Measurements from ENCODE around the gene MRPL57.

DNA sequence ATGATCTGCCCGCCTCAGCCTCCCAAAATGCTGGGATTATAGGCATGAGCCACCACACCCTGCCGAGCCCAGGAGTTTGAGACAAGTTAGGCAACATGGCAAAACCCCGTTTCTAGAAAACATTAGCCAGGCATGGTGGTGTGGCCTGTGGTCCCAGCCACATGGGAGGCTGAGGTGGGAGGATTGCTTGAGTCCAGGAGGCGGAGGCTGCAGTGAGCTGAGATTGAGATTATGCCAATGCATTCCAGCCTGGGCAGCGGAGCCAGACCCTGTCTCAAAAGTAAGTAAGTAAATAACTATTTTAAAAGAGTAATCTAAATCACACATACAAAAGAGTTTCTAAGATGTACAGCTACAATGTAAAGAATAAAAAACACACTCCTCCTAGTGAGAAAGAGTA, 42.0 kb upstream of the MRPL57 start:
- TF ChIP-seq, protein P1, sequence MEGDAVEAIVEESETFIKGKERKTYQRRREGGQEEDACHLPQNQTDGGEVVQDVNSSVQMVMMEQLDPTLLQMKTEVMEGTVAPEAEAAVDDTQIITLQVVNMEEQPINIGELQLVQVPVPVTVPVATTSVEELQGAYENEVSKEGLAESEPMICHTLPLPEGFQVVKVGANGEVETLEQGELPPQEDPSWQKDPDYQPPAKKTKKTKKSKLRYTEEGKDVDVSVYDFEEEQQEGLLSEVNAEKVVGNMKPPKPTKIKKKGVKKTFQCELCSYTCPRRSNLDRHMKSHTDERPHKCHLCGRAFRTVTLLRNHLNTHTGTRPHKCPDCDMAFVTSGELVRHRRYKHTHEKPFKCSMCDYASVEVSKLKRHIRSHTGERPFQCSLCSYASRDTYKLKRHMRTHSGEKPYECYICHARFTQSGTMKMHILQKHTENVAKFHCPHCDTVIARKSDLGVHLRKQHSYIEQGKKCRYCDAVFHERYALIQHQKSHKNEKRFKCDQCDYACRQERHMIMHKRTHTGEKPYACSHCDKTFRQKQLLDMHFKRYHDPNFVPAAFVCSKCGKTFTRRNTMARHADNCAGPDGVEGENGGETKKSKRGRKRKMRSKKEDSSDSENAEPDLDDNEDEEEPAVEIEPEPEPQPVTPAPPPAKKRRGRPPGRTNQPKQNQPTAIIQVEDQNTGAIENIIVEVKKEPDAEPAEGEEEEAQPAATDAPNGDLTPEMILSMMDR (IDR thresholded peaks at IDR 0.05 in 4 of 5, conservative IDR thresholded peaks at IDR 0.05 in 1 of 5), result no peak
- no peak for TF ChIP-seq POLR2A (IDR thresholded peaks at IDR 0.05)
